HG02970 (cell line): ENCODE measurements around the gene SLC22A7.
"Not testable (repeated sequence)": the region's sequence is repeated elsewhere in the genome, so short reads cannot be mapped to it uniquely, and the experiment has no call there.

ENCODE experiments used
- ATAC-seq: cut with Tn5 transposase; IDR thresholded peaks from one replicate; pipeline ENCODE4 v1.9.1; 2021; ENCODE audit warnings: mild to moderate bottlenecking, moderate library complexity, moderate number of reproducible peaks; ENCODE audit not compliant: unreplicated experiment, low FRiP score

SLC22A7 gene

GRCh38 chr6:43299338-43300293, 1.6 kb downstream of the SLC22A7 start:
- ATAC-seq: no peak

GRCh38 chr6:43301081-43301870, 3.2 kb downstream of the SLC22A7 start:
- no peak for ATAC-seq

- ATAC-seq: no peak
Observed at GRCh38 chr6:43302126-43302525, 4.1 kb downstream of the SLC22A7 start.

GRCh38 chr6:43303006-43303405, 4.9 kb downstream of the SLC22A7 start:
- ATAC-seq: not testable (repeated sequence)

GRCh38 chr6:43303751-43304331, 5.8 kb downstream of the SLC22A7 start:
- ATAC-seq: no peak

GRCh38 chr6:43304361-43304760, 6.3 kb downstream of the SLC22A7 start:
- no peak for ATAC-seq

- ATAC-seq: no peak
Observed at GRCh38 chr6:43304882-43305281, 6.8 kb downstream of the SLC22A7 start.

GRCh38 chr6:43306086-43306485, 8.0 kb downstream of the SLC22A7 start:
- no peak for ATAC-seq

- no peak for ATAC-seq
Observed at GRCh38 chr6:43307451-43308100, 9.5 kb downstream of the SLC22A7 start.

GRCh38 chr6:43308101-43308989, 10.3 kb downstream of the SLC22A7 start, which contains the start of gene CRIP3:
TSS of gene CRIP3 (minus strand) at chr6:43308826. CDS start at chr6:43308792, 34 bp downstream.
- no peak for ATAC-seq

GRCh38 chr6:43308990-43309477, 11.0 kb downstream of the SLC22A7 start:
- ATAC-seq: no peak

GRCh38 chr6:43310134-43310533, 12.1 kb downstream of the SLC22A7 start:
- ATAC-seq: no peak

GRCh38 chr6:43310624-43311023, 12.6 kb downstream of the SLC22A7 start:
- ATAC-seq: no peak

GRCh38 chr6:43311666-43312065, 13.6 kb downstream of the SLC22A7 start:
- no peak for ATAC-seq

- ATAC-seq: no peak
Observed at GRCh38 chr6:43313813-43314212, 15.8 kb downstream of the SLC22A7 start.

GRCh38 chr6:43318011-43318410, 20.0 kb downstream of the SLC22A7 start:
- ATAC-seq: no peak

- ATAC-seq: no peak
Observed at GRCh38 chr6:43325876-43326275, 27.8 kb downstream of the SLC22A7 start.

GRCh38 chr6:43328528-43328927, 30.5 kb downstream of the SLC22A7 start:
- no peak for ATAC-seq

GRCh38 chr6:43331470-43331869, 33.4 kb downstream of the SLC22A7 start:
- ATAC-seq: no peak
